DMS79 treated with DMSO at 0.1 percent for 48 hours (cell line): ENCODE results near the gene KICS2.
"Not testable (repeated sequence)": the region's sequence is repeated elsewhere in the genome, so short reads cannot be mapped to it uniquely, and the experiment has no call there.

Experiments
- DNase-seq: peaks from one replicate; lab custom pipeline; 2025; lab: John Stamatoyannopoulos, UW

The KICS2 gene

DNA sequence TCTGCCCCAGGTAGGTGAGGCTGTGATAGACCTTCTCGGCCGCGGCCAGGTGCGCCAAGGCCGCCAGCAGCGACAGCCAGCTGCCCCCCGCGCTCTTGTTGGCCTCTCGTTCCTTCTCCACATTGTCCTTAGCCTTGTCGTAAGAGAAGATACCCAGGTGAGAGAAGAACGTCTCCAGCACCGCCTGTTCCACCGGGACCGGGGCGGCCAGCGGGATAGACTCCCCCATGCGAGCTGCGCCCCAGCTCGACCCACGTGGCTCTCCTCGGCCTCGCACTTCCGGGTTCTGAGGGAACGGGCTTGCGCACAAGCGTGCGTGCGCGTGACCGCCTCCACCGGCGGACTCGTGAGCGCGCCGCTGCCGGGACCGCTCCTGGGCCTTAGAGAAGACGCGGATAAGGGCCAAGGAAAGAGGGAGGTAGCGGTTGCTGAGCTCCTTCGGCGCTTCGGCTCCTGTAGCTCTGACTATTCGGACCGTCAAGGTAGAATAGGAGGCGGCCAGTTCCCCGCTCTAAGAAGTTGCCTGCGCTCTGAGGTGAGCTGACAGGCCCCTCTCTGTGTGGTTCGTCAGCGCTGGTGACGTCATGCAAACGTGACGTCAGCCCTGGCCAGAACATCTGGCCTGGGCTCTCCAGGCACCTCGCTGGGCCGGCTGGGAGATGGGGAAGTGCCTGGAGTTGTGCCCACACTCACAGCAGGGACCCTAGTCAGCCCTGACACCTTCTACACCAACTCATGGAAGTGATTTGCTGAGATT lies at the start of gene KICS2:
TSS of gene KICS2 (minus strand) at position 288 of the 757 bp plus-strand sequence. CDS start at position 229, 59 bp downstream.
- DNase-seq = peak; percentile 45

DNA sequence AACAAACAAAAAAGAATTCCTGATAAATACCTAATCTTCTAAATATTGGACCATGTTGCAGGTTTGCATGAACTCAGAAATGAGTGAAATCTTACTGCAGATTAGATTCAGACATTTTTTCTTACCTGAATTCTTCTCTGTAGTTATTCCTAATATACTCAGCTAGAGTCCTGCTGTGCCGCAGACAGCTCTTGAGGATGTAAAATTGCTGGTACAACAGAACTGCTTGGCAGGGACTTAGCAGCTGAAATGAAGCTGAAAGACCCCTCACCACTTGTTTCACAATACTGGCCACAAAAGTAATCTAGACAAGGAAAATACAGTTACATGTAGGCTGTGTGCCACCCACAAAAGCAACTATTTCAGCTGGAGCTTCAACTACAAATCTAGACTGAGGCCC lies 48.3 kb upstream of the KICS2 start:
- DNase-seq = peak; percentile 4

DNA sequence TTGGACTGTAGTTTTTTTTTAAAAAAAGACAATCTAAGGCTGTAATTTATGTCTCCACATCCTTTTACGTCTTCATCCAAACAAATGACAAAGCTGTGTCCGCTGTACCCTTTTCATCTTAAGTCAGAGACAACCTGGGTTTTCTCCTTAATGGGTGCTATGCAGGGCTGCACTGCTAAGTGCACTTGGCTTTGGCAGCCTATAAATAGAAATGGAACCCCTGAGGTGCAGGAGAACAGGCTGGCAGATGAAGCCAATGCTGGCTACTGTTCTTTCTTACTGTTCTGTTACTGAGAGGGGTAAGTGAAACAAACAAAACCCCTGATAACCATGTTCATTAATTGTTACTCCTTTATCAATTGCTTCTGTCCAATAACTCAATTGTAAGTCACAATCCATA lies 47.1 kb upstream of the KICS2 start:
- peak; percentile 80 for DNase-seq

DNA sequence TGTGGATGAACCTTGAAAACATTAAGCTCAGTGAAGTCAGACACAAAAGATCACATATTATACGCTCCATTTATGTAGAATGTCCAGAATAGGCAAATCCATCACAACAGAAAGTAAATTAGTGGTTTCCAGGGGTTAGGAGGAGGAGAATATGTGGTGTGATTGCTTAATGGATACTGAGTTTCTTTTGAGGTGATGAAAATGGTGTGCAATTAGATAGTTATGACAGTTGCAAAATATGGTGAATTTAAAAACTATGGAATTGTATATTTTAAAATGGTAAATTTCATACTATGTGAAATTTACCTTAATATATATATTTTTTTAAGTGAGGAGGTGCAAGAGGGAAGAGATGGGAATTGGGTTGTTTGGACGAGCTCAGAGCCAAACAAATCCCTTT lies 46.3 kb upstream of the KICS2 start:
- DNase-seq = no peak

DNA sequence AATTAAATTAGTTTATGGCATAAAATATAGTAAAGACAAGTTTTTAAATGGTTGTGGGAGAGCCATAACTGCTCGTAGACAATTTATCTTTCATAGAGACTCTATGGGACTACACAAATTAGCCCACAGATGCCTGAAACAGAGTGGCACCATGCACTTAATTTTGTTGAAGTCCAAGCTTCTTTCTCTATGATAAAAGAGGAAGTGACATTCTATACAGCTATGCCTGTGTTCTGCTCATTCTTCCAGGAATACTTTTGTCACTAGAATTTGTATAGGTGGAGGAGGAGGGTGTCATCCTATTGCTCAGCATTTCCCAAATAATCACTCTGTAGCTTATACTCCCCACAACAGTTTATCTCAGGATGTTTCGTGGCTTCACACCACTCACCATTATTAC lies 43.7 kb upstream of the KICS2 start:
- DNase-seq = no peak

DNA sequence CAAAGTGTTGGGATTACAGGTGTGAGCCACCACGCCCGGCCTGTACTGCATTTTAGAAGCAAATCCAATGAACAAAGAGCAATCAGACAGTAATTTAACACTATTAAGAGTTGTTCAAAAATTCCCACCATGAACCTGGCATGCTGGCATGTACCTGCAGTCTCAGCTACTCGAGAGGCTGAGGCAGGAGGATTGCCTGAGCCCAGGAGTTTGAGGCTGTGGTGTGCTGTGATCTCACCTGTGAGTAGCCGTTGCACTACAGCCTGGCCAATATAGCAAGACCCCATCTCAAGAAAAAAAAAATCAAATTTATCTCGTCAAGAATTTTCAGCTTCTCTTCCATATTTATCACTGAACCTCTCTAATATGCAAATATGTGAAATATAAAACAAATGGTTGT lies 39.7 kb upstream of the KICS2 start:
- DNase-seq = no peak

DNA sequence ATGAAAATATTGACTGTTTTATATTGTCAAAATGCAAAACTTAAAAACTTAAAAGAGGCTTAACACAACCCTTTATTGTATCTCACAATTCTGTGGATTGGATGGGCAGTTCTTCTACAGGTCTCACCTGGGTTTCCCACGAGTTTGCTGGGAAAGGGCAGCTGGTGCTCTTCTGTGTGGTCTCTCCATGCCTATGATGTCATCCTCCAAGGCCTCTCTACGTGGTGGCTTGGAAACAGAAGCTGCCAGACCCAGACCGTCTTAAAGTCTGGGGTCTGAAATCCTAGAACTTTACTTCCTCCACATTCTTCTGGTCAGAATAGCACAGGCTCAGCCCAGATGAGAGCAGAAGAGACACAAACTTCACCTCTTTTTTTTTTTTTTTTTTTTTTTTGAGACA lies 36.5 kb upstream of the KICS2 start:
- no peak for DNase-seq

DNA sequence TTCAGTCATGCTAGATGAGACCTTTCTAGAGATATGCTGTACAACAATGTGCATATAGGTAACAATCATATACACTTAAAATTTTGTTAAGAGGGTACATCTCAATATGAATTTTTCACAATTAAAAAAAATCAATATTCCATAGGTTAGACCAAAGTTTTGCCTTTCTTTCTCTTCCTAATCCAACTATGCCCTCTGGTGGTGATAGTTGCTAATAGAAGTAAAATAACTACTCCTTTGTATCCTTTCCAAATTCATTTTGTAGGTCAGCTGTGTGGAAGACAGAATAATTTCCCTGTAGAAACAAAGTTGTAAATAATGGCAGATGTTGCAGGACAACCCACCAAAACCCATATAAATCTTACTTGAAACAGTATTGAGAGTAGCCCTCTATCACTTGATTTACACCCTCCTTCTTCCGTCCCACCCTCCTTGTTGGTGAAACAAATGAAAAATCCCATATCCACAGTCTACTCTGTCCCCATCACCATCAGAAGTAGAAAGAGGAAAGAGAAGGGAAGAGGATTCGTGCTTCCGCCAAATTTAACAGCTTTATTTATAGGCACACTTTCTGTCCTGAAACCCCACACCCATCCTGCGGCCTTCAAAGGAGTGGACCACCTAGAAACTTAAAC lies 34.2 kb upstream of the KICS2 start:
- peak; percentile 11 for DNase-seq

DNA sequence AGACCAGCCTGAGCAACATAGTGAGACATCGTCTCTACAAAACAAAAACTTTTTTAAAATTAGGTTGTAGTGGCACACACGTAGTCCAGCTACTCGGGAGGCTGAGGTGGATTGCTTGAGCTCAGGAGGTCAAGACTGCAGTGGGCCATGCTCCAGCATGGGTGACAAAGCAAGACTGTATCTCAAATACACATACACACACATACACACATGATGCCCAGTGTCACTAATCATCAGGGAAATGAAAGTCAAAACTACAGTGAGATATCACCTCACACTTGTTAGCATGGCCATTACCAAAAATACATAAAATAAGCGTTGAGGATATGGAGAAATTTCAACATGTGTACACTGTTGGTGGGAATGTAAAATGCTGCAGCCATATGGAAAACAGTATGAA lies 33.2 kb upstream of the KICS2 start:
- DNase-seq = no peak

DNA sequence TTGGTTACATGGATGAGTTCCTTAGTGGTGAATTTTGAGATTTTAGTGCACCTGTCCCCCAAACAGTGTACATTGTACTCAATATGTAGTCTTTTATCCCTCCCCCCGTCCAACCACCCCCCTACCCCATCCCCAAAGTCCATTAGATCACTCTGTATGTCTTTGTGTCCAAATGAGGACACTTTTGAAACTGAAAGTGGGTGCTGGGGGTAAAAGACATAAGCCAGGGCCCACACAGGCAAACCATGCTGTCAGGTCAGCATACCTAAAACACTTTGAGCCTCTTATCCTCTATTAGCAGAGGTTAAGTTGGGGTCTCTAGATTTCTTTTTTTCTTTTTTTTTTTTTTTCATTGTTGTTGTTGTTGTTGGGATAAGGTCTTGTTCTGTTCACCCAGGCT lies 31.3 kb upstream of the KICS2 start:
- no peak for DNase-seq

DNA sequence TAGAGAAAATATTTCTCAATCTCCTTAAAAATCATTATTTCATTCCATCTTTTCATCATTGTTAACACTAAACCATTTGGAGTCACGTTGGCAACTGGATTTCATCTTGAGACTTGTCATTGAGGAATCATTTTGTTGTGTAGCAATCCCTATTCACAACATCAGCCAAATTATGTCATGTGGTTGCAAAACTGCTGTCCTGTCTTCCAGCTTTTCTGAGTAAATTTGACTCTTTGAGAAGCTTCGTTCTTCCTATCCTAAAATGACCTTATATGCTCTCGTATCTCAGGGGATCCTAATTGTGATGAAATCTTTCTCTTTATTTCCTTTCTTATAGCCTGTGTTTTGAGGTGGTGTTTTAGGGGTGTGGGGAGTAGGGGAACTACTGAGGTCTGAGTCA lies 30.6 kb upstream of the KICS2 start:
- DNase-seq = no peak

DNA sequence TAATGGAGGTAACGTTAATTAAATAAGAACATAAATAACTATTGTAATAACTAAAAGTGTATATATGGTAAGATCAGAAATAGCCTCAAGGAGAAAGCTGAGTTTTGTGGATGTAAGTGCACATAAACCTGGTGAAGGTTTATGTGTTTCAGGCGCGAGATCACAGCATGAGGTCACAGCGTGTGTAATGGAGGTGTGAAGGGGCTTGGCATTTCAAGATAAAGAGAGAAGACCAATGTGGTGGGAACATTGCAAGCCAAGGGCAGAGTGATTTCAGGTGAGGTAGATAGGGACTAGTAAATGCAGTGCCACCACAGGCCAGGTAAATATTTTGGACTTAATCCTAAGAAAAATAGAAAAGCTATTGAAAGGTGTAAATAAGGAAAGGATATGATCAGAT lies 21.7 kb upstream of the KICS2 start:
- DNase-seq = no peak

DNA sequence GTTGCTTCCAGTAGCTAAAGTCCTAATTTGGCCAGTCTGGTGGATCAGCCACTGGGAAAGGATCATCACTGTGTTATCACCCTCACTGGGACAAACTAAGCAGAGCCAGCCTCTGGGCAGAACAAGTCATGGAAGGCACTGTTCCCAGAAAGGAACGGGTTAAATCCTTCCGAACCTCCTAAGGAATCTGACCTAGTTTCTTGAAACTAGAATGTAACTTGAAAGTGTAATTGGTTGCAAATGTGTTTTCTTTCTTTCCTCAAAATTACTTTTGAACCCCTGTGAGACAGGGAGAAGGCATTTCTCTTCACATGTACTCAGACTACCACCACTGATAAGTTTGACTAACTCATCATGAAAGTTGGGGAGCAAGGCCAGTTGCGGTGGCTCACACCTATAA lies 18.7 kb upstream of the KICS2 start:
- DNase-seq = no peak

DNA sequence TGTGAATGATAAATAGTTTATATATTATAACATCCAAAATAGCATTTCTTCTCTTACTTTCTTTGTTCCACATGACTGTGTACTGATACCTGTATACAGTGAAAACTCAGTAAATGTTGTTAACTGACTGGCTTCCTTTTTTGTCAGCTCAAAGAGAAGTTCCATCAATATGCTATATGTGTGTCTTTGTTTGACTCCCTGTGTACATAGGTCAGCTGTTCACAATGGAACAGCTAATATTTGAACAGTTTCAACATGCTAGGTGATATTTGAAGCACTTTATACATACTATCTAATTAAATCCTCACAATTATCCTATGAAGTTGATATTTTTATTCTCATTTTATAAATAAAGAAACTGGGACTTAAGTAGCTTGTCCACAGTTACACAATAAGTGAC lies 15.3 kb upstream of the KICS2 start:
- no peak for DNase-seq

DNA sequence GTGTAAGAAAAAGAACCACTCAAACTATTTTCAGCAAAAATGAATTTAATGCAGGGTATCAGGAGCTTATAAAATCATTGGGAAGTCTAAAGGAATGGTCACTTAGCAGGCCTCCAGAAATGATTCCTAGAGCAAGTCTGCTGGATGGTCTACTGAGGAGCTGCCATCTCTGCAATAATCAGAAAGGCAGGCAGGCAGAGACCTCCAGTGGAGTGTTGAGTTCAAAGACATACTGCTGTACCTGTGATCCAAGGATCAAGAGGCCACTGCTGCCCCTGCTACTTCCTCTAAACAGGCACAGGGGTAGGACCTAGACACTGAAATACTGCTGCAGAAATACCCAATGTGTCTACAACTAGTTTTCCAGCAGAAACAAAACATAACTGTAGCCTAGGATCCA lies 14.5 kb upstream of the KICS2 start:
- DNase-seq = no peak

DNA sequence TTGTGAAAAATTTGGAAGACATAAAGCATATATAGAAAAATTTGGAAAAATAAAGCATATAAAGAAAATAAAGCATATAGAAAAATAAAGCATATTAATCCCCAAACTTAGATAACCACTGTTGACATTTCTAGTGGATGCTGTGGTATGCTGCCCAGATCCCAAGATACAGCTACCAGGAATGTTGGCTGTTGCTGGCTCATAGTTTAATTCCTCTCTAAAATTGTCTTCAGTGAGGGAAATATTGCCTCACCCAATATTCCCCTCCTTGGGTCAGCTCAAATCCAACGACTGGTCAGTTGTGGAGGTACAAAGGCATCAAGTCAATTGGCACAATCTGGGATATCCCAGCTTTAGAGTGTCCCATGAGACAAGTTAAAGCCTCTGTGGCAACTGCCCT lies 10.1 kb upstream of the KICS2 start:
- no peak for DNase-seq

DNA sequence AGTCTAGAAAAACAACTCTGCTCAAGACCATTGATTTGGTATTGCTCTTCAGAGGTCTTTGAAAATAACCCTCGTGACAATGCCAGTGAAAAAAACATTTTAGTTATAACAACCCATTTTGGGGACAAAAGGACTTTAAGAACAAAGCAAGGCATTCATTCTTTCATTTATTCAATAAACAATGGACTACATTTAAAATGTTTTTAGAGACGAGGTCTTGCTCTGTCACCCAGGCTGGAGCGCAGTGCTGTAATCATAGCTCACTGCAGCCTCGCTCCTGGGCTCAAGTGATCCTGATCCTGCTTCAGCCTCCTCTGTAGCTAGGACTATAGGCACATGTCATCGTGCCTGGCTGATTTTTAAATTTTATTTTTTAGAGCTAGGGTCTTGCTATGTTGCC lies 7.7 kb upstream of the KICS2 start:
- DNase-seq = no peak

DNA sequence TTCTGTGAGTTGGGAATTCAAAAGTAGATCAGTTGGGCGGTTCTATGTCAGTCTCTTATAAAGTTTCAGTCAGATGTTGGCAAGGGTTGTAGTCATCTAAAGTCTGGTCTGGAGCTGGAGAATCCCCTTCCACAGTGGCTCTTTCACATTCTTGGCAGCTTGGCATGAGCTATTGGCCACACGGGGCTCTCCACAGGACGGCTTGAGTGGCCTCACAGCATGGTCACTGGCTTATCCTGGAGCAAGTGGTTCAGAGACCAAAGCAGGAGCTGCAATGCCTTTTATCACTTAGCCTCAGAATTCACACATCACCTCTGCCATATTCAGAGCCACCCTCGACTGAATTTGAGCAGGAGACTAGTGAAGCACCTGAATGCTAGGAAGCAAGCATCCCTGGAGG lies 7.1 kb upstream of the KICS2 start:
- DNase-seq = no peak

DNA sequence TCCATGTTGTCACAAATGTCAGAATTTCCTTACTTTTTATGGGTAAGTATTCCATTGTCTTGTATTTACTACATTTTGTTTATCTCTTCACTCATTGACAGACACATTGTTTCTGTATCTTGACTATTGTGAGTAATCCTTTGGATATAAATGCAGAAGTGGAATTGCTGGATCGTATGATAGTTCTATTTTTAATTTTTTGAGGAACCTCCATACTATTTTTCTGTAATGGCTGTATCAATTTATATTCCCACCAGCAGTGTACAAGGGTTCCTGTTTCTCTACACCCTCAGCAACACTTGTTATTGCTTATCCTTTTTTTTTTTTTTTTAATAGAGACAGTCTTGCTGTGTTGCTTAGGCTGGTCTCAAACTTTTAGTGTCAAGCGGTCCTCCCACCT lies 3.5 kb upstream of the KICS2 start:
- no peak for DNase-seq

DNA sequence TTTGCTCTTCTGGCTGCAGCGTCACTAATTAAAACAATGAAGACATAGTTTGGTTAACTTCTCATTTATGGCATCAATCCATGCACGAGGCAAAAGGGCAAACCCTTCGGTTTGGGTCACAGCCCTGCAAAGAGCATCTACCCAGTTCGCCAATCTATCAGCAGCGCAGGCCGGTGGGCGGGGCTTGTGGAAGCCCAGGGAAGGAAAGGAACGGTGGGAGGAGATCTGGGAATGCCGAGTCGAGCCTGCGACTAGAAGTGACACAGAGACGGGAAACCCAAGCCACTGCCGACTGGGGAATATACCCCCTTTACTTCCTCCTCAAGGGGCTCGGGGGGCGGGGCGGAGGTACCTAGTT lies 466 bp downstream of the KICS2 start:
- DNase-seq = peak; percentile 27

DNA sequence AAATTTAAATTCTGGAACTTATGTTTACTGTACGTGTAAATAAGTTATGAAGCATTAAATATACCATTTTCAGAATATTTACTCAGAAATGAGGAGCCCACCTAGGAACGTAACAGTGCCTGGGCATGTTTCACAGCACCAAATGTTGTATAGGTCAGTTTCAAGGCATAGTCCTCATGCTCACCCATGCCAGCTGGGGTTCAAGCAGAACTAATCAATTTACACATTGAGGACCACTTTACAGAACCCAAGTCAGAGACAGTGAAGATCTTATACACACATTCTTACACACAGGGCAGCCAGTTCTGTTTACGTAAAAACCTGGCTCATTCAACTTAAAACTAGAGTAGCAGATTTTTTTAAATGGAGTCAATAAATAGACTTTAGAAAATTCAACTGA lies 2.0 kb downstream of the KICS2 start:
- no peak for DNase-seq

DNA sequence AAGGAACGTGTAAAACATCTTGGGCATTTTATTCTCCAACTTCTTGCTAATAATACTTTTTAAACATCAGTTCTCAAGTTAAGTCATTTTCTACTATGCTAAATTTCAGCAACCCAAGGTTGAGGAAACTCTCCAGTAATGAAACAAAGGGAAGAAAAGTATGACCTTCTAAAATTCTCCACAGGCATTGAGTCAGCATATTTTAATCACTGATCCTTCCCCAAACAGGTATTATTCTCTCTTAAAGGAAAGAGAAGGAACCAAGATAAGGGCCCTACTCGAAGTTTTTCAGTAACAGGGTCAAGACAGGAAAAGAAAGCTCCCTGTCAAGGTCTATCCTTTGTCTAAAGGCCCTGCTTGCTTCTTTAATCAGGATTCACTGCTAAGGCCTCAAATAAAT lies 3.0 kb downstream of the KICS2 start:
- no peak for DNase-seq

DNA sequence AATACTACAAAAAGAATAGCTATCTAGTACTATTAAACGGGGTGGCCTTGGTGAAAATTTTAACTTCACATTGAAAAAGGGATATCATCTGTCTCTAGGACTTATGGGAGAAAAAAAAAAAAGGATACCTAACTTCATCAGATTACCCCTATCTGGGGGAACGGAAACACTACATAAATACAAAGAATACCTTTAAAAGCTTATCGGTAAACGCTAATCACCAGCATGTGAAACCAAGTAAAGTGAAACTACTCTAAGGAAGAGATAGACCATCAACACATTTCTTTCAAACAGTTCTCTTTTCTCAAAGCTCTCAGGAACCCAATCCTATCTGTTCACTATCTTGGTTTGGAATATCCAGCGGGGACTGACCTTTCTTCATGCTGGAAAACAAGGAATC lies 3.5 kb downstream of the KICS2 start:
- DNase-seq = no peak

DNA sequence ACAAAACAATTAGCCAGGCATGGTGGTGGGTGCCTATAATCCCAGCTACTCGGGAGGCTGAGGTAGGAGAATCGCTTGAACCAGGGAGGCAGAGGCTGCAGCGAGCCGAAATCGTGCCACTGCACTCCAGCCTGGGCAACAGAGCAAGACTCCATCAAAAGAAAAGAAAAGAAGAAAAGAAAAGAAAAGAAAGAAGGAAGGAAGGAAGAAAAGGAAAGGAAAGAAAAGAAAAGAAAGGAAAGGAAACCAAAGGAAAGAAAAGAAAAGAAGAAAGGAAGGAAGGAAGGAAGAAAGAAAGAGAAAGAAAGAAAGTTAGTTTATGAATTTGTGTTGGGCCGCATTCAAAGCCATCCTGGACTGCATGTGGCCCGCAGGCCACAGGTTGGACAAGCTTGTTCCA lies 4.5 kb downstream of the KICS2 start:
- not testable (repeated sequence) for DNase-seq
